HL-60/S4 treated with phorbol 12-myristate 13-acetate at 8.2 ng/mL for 4 days and 3 days (cell line): Measurements from ENCODE around the gene USP46.

Experiments
- in situ Hi-C: fragments of 300-500 bp; cut with MboI; formaldehyde crosslinking; loops from 2 replicates; pipeline ENCODE4 v1.15.0; 2022; ENCODE audit warnings: low sequenced_read_pairs

The USP46 gene

GRCh38 chr4:52622564-52622963 lies 36.5 kb downstream of the USP46 start:
- in situ Hi-C loops, result no loop called here

- in situ Hi-C loops, result no loop called here
These were observed 37.5 kb downstream of the USP46 start for GRCh38 chr4:52621567-52621966.

GRCh38 chr4:52619591-52619931 lies 39.5 kb downstream of the USP46 start:
- in situ Hi-C loops, result no loop called here

- in situ Hi-C loops, result no loop called here
These were observed 40.1 kb downstream of the USP46 start for GRCh38 chr4:52618795-52619590.

GRCh38 chr4:52617336-52618020 lies 41.6 kb downstream of the USP46 start:
- in situ Hi-C loops, result no loop called here

- in situ Hi-C loops, result no loop called here
These were observed 44.9 kb downstream of the USP46 start for GRCh38 chr4:52614241-52614640.

GRCh38 chr4:52612341-52612740 lies 46.8 kb downstream of the USP46 start:
- in situ Hi-C loops, result no loop called here

GRCh38 chr4:52611030-52611555 lies 48.0 kb downstream of the USP46 start:
- in situ Hi-C loops, result no loop called here

GRCh38 chr4:52606726-52607125 lies 52.4 kb downstream of the USP46 start:
- in situ Hi-C loops, result no loop called here

GRCh38 chr4:52606040-52606439 lies 53.1 kb downstream of the USP46 start:
- in situ Hi-C loops, result no loop called here

GRCh38 chr4:52604215-52604614 lies 54.9 kb downstream of the USP46 start:
- in situ Hi-C loops, result no loop called here

GRCh38 chr4:52600275-52600674 lies 58.8 kb downstream of the USP46 start:
- in situ Hi-C loops, result no loop called here

- in situ Hi-C loops, result no loop called here
These were observed 64.1 kb downstream of the USP46 start for GRCh38 chr4:52595001-52595400.

- in situ Hi-C loops, result no loop called here
These were observed 66.8 kb downstream of the USP46 start for GRCh38 chr4:52592287-52592686.

GRCh38 chr4:52588771-52589591 lies 70.1 kb downstream of the USP46 start:
- in situ Hi-C loops, result no loop called here

GRCh38 chr4:52588097-52588496 lies 71.0 kb downstream of the USP46 start:
- in situ Hi-C loops, result no loop called here

- in situ Hi-C loops, result no loop called here
These were observed 73.0 kb downstream of the USP46 start for GRCh38 chr4:52586069-52586468.

GRCh38 chr4:52585379-52585778 lies 73.7 kb downstream of the USP46 start:
- in situ Hi-C loops, result no loop called here

- in situ Hi-C loops, result no loop called here
These were observed 79.4 kb downstream of the USP46 start for GRCh38 chr4:52579602-52580272.

GRCh38 chr4:52578951-52579350 lies 80.2 kb downstream of the USP46 start:
- in situ Hi-C loops, result no loop called here

- in situ Hi-C loops, result no loop called here
These were observed 81.5 kb downstream of the USP46 start for GRCh38 chr4:52577624-52577962.
